GM18505 (cell line): ENCODE data around the gene SF3B1.
"Not testable (repeated sequence)": the region's sequence is repeated elsewhere in the genome, so short reads cannot be mapped to it uniquely, and the experiment has no call there.

Source experiments
- ATAC-seq: cut with Tn5 transposase; IDR thresholded peaks from one replicate; pipeline ENCODE4 v1.9.1; 2021; ENCODE audit not compliant: unreplicated experiment
- POLR2A ChIP-seq: IDR thresholded peaks from 4 replicates; pipeline ENCODE4 v1.6.1; 2011; ENCODE audit warnings: borderline replicate concordance; ENCODE audit not compliant: insufficient read depth, insufficient read length; ENCODE audit errors: extremely low read depth

SF3B1 gene

GRCh38 chr2:197434541-197435513 is at the start of gene SF3B1:
SF3B1 (minus strand) TSS chr2:197435028; CDS start chr2:197434999, 29 bp downstream.
- ATAC-seq: peak; percentile 96
- TF ChIP-seq POLR2A: peak; percentile 96

GRCh38 chr2:197484248-197484647 is 49.4 kb upstream of the SF3B1 start:
- ATAC-seq: not testable (repeated sequence)

GRCh38 chr2:197480165-197481036 is 45.6 kb upstream of the SF3B1 start:
- no peak for ATAC-seq
- no peak for TF ChIP-seq POLR2A

GRCh38 chr2:197477797-197478196 is 43.0 kb upstream of the SF3B1 start:
- no peak for TF ChIP-seq POLR2A
- no peak for ATAC-seq

- TF ChIP-seq POLR2A: no peak
- no peak for ATAC-seq
These were observed 37.3 kb upstream of the SF3B1 start for GRCh38 chr2:197472166-197472565.

- no peak for ATAC-seq
- TF ChIP-seq POLR2A: no peak
These were observed 29.3 kb upstream of the SF3B1 start for GRCh38 chr2:197464175-197464574.

GRCh38 chr2:197461057-197461456 is 26.2 kb upstream of the SF3B1 start:
- no peak for TF ChIP-seq POLR2A
- ATAC-seq: no peak

- no peak for ATAC-seq
- no peak for TF ChIP-seq POLR2A
These were observed 25.8 kb upstream of the SF3B1 start for GRCh38 chr2:197460649-197461048.

GRCh38 chr2:197455428-197455827 is 20.6 kb upstream of the SF3B1 start:
- no peak for TF ChIP-seq POLR2A

GRCh38 chr2:197454923-197455322 is 20.1 kb upstream of the SF3B1 start:
- TF ChIP-seq POLR2A: no peak
- ATAC-seq: no peak

More at GRCh38 chr2:197455428-197455827, 20.6 kb upstream of the SF3B1 start:
- ATAC-seq: no peak

- peak; percentile 24 for ATAC-seq
- no peak for TF ChIP-seq POLR2A
These were observed 19.1 kb upstream of the SF3B1 start for GRCh38 chr2:197453914-197454398.

- ATAC-seq: peak; percentile 92
- TF ChIP-seq POLR2A: peak; percentile 89
These were observed 18.5 kb upstream of the SF3B1 start, which contains the start of gene COQ10B for GRCh38 chr2:197453123-197453913. COQ10B (plus strand) TSS chr2:197453552; CDS start chr2:197453561, 9 bp downstream.
